Neural cell (in vitro differentiated cells): ENCODE measurements around the gene PRR16. TPM values are rescaled to one million over a fixed set of nuclear protein-coding genes. Genes with fewer than 3 reads are reported as not detected.

Experiments
- H2AFZ ChIP-seq: fragments of 200-600, 300-800 bp; sonication (generic), shearing (Covaris generic); 2 replicates; pipeline ENCODE4 v1.6.0; 2014; ENCODE audit warnings: low read depth, mild to moderate bottlenecking, antibody characterized with exemption, low read length, moderate library complexity
- H3F3A ChIP-seq: fragments of 200-600 bp; shearing (Covaris generic); 2 replicates; pipeline ENCODE4 v1.6.1; 2016; ENCODE audit warnings: mild to moderate bottlenecking, moderate library complexity, mixed read lengths, antibody characterized with exemption, low read length; ENCODE audit not compliant: insufficient read depth, poor library complexity, severe bottlenecking
- H3K27ac ChIP-seq: fragments of 200-600, 300-800 bp; sonication (generic), shearing (Covaris generic); 2 replicates; pipeline ENCODE4 v1.5.1; 2014; ENCODE audit warnings: mild to moderate bottlenecking, low read length, moderate library complexity
- H3K27me3 ChIP-seq: fragments of 300-800, 200-600 bp; sonication (generic), shearing (Covaris generic); 2 replicates; pipeline ENCODE4 v1.6.0; 2014; ENCODE audit warnings: mild to moderate bottlenecking, low read depth, low read length, moderate library complexity; ENCODE audit not compliant: insufficient read depth
- H3K36me3 ChIP-seq: fragments of 300-800, 200-600 bp; sonication (generic), shearing (Covaris generic); 2 replicates; pipeline ENCODE4 v1.5.1; 2014; ENCODE audit warnings: mild to moderate bottlenecking, antibody characterized with exemption, low read length, moderate library complexity; ENCODE audit not compliant: insufficient read depth
- H3K4me2 ChIP-seq: fragments of 300-800, 200-600 bp; sonication (generic), shearing (Covaris generic); 2 replicates; pipeline ENCODE4 v1.6.0; 2014; ENCODE audit warnings: mild to moderate bottlenecking, low read length
- H3K4me3 ChIP-seq: fragments of 300-800, 200-600 bp; sonication (generic), shearing (Covaris generic); 2 replicates; pipeline ENCODE4 v1.5.1; 2014; ENCODE audit warnings: mild to moderate bottlenecking, low read length, moderate library complexity
- H3K79me2 ChIP-seq: fragments of 200-600 bp; shearing (Covaris generic); replicated peaks from 2 replicates; pipeline ENCODE4 v1.6.0; 2014; ENCODE audit warnings: mild to moderate bottlenecking, low read length, moderate library complexity; ENCODE audit not compliant: insufficient read depth
- H3K9ac ChIP-seq: fragments of 300-800, 200-600 bp; sonication (generic), shearing (Covaris generic); 2 replicates; pipeline ENCODE4 v1.6.1; 2016; ENCODE audit warnings: mild to moderate bottlenecking, low read length, mixed read lengths
- H3K9me2 ChIP-seq: fragments of 200-600 bp; shearing (Covaris generic); 2 replicates; pipeline ENCODE4 v1.6.1; 2016; ENCODE audit warnings: mild to moderate bottlenecking, low read length, mixed read lengths; ENCODE audit not compliant: insufficient read depth
- H3K9me3 ChIP-seq: fragments of 200-600, 300-800 bp; sonication (generic), shearing (Covaris generic); 2 replicates; pipeline ENCODE4 v1.6.1; 2016; ENCODE audit warnings: mild to moderate bottlenecking, mixed run types, low read length, moderate library complexity, mixed read lengths
- H4K20me1 ChIP-seq: fragments of 200-600 bp; shearing (Covaris generic); 2 replicates; pipeline ENCODE4 v1.6.1; 2016; ENCODE audit warnings: mild to moderate bottlenecking, mixed run types; ENCODE audit not compliant: insufficient read depth
- EP300 ChIP-seq: fragments of 450-650 bp; conservative IDR thresholded peaks from 2 replicates; pipeline ENCODE4 v1.6.1; 2014; ENCODE audit warnings: antibody characterized with exemption, mild to moderate bottlenecking, moderate library complexity; ENCODE audit not compliant: poor library complexity, severe bottlenecking
- EZH2 ChIP-seq: fragments of 200-600, 300-800 bp; shearing (Covaris generic), sonication (generic); IDR thresholded peaks from 2 replicates; pipeline ENCODE4 v1.6.1; 2014; ENCODE audit warnings: antibody characterized with exemption, low read length, borderline replicate concordance, mild to moderate bottlenecking; ENCODE audit not compliant: insufficient read depth, poor library complexity, severe bottlenecking
- MXI1 ChIP-seq: fragments of 450-650 bp; conservative IDR thresholded peaks from 2 replicates; pipeline ENCODE4 v1.6.1; 2014; ENCODE audit warnings: antibody characterized with exemption, mild to moderate bottlenecking; ENCODE audit not compliant: poor library complexity, severe bottlenecking
- POLR2AphosphoS5 ChIP-seq: IDR thresholded peaks from 2 replicates; pipeline ENCODE4 v1.6.1; 2012
- RAD21 ChIP-seq: fragments of 450-650 bp; conservative IDR thresholded peaks from 2 replicates; pipeline ENCODE4 v1.6.1; 2014; ENCODE audit warnings: antibody characterized with exemption, mild to moderate bottlenecking, moderate library complexity
- SMC3 ChIP-seq: fragments of 450-650 bp; conservative IDR thresholded peaks from 2 replicates; pipeline ENCODE4 v1.6.1; 2014; ENCODE audit warnings: antibody characterized with exemption, mild to moderate bottlenecking, moderate library complexity; ENCODE audit not compliant: poor library complexity
- TAF1 ChIP-seq: IDR thresholded peaks from 2 replicates; pipeline ENCODE4 v1.6.1; 2012; ENCODE audit warnings: low read depth
- polyA plus RNA-seq: library from polyadenylated mRNA; depleted of rRNA; stranded (reverse); fragments of >200 nt; gene quantifications from 2 replicates; pipeline ENCODE4 v1.2.3, GENCODE V29; 2014
- TF ChIP-seq, protein P1 (sequence below): fragments of 450-650 bp; IDR thresholded peaks from 2 replicates; pipeline ENCODE4 v1.5.1; 2014; ENCODE audit warnings: antibody characterized with exemption, mild to moderate bottlenecking, moderate library complexity; ENCODE audit not compliant: poor library complexity, severe bottlenecking
- TF ChIP-seq, protein P2 (sequence below): IDR thresholded peaks from 2 replicates; pipeline ENCODE4 v1.6.1; 2012; ENCODE audit warnings: borderline replicate concordance

Gene PRR16
- polyA plus RNA-seq, 1 donor from 2014 or later = 1.7 TPM

GRCh38 chr5:120510098-120510637, 46.1 kb downstream of the PRR16 start:
- peak overlapping the region; percentile 52 for H3K4me2 ChIP-seq
- H2AFZ ChIP-seq = no peak overlapping the region
- H3F3A ChIP-seq = no peaks in the 10 kb centered on the region
- no peaks in the 10 kb centered on the region for H3K79me2 ChIP-seq
- no peaks in the 10 kb centered on the region for H3K27me3 ChIP-seq
- no peaks in the 10 kb centered on the region for H3K9me2 ChIP-seq
- TF ChIP-seq EP300 = peak; percentile 92
- TF ChIP-seq MXI1 = no peak
- peak; percentile 94 for TF ChIP-seq POLR2AphosphoS5
- H3K36me3 ChIP-seq = no peaks in the 10 kb centered on the region
- H4K20me1 ChIP-seq = no peaks in the 10 kb centered on the region
- no peak overlapping the region for H3K9ac ChIP-seq
- peak overlapping the region; percentile 24 for H3K4me3 ChIP-seq
- no peaks in the 10 kb centered on the region for H3K9me3 ChIP-seq
- H3K27ac ChIP-seq = no peak overlapping the region

DNA sequence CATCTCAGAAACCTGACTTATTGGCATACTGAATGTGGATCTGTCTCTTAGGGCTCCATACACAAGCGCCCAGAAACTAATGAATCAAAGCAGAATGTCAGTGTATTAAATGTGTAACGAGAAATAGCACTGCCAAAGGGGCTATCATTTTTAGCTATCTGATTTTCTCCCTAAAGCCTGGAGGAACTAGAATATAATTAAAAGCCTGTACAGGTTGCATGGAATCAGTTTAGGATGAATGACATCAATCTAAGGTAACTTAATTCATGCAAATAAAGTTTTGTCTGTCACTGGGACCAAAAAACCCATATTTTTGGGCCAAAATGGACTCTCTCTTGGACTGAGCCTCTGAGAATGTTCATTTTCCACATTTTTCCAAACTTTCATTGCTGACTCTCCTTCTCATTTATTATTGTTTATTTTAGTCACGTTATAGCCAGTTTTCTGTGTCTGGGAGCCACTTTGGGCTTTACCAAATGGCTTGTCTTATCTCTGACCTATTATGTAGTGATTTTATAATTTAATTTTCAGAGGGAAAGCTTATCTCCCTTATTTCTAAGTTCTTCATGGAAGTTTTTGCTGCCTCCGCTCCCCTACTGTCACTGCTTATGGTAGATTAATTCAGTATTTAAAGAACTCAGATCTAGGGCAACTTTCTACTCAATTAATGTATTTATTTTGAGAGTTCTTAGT, 47.0 kb downstream of the PRR16 start:
- Histone ChIP-seq H3K9me2 (no peaks in the 10 kb centered on the region), H3F3A (no peaks in the 10 kb centered on the region), H4K20me1 (no peaks in the 10 kb centered on the region), H2AFZ (no peak overlapping the region), H3K4me2 (no peak overlapping the region), H3K27ac (no peak overlapping the region), H3K79me2 (no peaks in the 10 kb centered on the region), H3K4me3 (no peak overlapping the region), H3K27me3 (no peaks in the 10 kb centered on the region), H3K9ac (no peak overlapping the region), H3K36me3 (no peaks in the 10 kb centered on the region), H3K9me3 (no peaks in the 10 kb centered on the region)
- TF ChIP-seq TAF1 = no peak
- TF ChIP-seq POLR2AphosphoS5 = no peak
- TF ChIP-seq, protein P1, sequence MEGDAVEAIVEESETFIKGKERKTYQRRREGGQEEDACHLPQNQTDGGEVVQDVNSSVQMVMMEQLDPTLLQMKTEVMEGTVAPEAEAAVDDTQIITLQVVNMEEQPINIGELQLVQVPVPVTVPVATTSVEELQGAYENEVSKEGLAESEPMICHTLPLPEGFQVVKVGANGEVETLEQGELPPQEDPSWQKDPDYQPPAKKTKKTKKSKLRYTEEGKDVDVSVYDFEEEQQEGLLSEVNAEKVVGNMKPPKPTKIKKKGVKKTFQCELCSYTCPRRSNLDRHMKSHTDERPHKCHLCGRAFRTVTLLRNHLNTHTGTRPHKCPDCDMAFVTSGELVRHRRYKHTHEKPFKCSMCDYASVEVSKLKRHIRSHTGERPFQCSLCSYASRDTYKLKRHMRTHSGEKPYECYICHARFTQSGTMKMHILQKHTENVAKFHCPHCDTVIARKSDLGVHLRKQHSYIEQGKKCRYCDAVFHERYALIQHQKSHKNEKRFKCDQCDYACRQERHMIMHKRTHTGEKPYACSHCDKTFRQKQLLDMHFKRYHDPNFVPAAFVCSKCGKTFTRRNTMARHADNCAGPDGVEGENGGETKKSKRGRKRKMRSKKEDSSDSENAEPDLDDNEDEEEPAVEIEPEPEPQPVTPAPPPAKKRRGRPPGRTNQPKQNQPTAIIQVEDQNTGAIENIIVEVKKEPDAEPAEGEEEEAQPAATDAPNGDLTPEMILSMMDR = no peak
- TF ChIP-seq, protein P2, sequence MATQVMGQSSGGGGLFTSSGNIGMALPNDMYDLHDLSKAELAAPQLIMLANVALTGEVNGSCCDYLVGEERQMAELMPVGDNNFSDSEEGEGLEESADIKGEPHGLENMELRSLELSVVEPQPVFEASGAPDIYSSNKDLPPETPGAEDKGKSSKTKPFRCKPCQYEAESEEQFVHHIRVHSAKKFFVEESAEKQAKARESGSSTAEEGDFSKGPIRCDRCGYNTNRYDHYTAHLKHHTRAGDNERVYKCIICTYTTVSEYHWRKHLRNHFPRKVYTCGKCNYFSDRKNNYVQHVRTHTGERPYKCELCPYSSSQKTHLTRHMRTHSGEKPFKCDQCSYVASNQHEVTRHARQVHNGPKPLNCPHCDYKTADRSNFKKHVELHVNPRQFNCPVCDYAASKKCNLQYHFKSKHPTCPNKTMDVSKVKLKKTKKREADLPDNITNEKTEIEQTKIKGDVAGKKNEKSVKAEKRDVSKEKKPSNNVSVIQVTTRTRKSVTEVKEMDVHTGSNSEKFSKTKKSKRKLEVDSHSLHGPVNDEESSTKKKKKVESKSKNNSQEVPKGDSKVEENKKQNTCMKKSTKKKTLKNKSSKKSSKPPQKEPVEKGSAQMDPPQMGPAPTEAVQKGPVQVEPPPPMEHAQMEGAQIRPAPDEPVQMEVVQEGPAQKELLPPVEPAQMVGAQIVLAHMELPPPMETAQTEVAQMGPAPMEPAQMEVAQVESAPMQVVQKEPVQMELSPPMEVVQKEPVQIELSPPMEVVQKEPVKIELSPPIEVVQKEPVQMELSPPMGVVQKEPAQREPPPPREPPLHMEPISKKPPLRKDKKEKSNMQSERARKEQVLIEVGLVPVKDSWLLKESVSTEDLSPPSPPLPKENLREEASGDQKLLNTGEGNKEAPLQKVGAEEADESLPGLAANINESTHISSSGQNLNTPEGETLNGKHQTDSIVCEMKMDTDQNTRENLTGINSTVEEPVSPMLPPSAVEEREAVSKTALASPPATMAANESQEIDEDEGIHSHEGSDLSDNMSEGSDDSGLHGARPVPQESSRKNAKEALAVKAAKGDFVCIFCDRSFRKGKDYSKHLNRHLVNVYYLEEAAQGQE = no peak
- TF ChIP-seq EZH2 = no peak
- TF ChIP-seq EP300 = no peak
- TF ChIP-seq RAD21 = no peak
- TF ChIP-seq SMC3 = no peak
- no peak for TF ChIP-seq MXI1
